GM23248 (cell line): ENCODE results near the gene WASF3.

Source experiments
- EZH2 ChIP-seq: fragments of 200-600 bp; sonication (generic); IDR thresholded peaks from 2 replicates; pipeline ENCODE4 v1.6.1; 2018; ENCODE audit warnings: antibody characterized with exemption, mild to moderate bottlenecking; ENCODE audit not compliant: insufficient read depth, poor library complexity, severe bottlenecking
- EZH2phosphoT487 ChIP-seq: fragments of 200-600 bp; sonication (generic); IDR thresholded peaks from 2 replicates; pipeline ENCODE4 v1.6.1; 2018; ENCODE audit warnings: antibody characterized with exemption, moderate library complexity, mild to moderate bottlenecking, low read depth; ENCODE audit not compliant: insufficient read depth

DNA sequence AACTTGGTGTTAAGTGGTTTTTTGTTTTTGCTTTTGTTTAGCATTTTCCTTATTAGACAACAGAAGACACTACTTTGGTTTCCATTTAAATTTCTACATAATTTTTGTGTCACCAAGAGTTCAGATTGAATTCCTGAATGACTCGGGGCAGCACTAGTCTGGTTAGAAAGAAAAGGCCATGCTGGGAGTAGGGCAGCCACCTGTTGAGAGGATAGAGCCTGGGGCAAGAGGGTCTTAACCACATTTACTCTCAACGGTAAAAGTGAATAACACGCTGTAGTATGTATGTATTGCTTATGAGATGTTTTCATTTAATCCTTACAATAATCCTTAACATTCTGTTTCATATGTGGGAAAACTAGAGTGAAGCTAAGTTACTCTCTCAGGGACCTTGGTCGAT, 131.5 kb downstream of the WASF3 start:
- TF ChIP-seq EZH2: no peak
- TF ChIP-seq EZH2phosphoT487: no peak
